ENCODE results near the gene ECPAS. TPM values are rescaled to one million over a fixed set of nuclear protein-coding genes. Genes with fewer than 3 reads are reported as not detected.
"Not testable (repeated sequence)": the region's sequence is repeated elsewhere in the genome, so short reads cannot be mapped to it uniquely, and the experiment has no call there.

Gene ECPAS
- total RNA-seq, 1 donor from 2014 or later, result 69.1 TPM

DNA sequence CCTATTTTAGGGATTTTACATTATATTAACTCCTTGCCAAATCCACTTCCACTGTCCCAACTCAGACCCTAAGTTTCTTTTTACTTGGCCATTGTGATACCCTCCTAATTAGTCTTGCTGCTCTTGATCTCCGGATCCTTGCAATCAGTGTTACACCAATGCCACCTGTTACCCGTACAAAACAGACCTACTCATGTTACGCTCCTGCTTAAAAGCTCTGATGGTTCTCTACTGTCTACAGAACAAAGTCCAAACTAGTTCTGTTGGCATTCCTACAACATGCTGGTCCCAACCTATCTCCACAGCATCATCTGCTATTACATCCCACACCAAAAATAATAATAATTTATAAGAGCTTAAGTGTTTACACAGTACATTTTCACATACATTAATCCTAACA is 9.8 kb downstream of the ECPAS start:
- DNase-seq (ENCODE audit: extremely low read depth, low read depth, low spot score), result no peak

- no peak for DNase-seq (ENCODE audit: extremely low read depth, low read depth, low spot score)
Observed at GRCh38 chr9:111467778-111468367, 16.3 kb downstream of the ECPAS start.

GRCh38 chr9:111463048-111463447 is 21.1 kb downstream of the ECPAS start:
- DNase-seq (ENCODE audit: extremely low read depth, low read depth, low spot score), result no peak

DNA sequence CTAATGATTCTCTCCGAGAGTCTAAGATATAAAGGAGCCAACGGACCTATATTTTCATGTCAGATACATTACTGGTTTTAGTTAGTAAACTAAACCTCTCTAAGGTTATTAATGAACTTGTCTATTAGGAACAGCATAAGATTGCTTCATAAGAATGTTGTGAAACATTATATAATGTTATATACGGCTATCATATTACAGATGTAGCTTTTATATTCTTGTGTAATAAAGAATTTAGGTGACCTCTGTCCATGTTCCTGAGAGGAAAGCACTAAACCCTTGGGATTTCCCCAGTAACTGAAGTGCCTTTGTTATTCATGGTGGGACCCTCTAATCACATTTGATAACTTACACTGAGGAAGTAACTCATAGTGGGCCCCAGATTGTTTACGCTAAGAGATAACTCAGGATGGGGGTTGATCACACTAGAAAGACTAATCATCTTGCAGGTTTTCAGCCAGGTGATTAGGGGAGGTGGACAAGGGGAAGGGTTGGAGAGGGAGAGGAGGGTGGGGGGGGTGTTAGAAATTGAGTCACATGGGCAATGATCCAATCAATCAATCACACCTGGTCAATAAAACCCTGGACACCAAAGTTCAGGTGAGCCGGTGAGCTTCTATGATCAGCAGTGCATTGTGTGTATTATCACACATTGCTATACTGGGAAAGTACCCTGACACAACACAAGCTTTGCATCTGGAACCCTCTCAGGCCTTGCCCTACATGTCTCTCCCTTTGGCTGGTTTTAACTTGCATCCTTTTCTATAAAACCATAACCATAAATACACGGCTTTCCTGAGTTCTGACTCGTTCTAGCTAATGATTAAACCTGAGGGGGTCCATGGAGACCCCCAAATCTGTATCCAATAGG is 25.8 kb downstream of the ECPAS start:
- no peak for DNase-seq (ENCODE audit: extremely low read depth, low read depth, low spot score)

DNA sequence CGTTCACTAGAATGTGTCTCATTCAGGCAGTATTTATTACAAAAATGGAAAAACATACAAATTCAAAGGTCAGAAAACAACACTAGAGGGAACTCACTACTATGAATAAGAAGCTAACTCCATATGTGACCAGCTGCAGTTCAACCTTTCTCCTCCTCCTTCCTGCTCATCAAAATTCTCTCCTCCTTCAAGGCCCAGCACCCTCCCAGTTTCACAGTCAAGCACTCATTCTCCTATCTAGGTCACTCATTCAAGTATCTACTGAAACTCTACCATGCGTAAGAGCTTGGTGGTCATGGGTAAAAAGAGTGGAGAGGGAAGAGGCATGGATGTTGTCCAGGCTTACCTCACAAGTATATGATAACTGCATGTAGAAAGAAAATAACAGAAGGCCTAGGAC is 27.7 kb downstream of the ECPAS start:
- DNase-seq (ENCODE audit: extremely low read depth, low read depth, low spot score), result no peak

DNA sequence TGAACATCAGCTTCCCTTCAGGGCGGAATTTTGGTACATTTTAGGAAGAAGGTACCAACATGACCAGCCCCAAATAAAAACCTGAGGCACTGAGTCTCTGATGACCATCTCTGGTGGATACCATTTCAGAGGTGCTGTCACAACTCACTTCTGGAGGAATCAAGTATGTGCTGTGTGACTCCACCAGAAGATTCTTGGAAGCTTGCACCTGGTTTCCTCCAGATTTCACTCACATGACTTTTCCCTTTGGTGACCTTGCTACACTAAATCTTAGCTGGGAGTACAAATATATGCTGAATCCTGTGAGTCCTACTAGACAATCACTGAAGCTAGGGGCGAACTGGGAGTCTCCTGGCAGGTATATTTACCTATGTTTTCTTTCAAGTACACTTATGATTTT is 28.5 kb downstream of the ECPAS start:
- DNase-seq (ENCODE audit: extremely low read depth, low read depth, low spot score), result no peak

- DNase-seq (ENCODE audit: extremely low read depth, low read depth, low spot score), result no peak
Observed at GRCh38 chr9:111454751-111455150, 29.4 kb downstream of the ECPAS start.

DNA sequence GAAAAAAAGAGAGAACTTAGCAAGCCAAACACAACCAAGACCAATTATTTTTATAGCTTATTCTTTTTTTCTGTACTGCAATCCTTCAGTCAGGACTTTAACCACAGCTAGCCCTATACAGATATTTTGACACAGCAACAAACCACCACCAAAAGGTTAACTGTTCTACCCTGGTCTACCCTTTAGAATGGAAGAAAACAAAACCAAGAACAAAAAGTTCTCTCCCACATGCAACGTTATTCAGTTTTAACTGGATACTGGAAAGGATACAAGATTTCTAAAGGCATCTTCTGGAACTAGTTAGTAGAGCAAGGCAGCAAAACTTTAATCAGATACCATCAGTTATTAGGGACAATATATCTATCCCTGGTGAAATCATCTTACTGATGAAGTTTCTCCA is 32.6 kb downstream of the ECPAS start:
- DNase-seq (ENCODE audit: extremely low read depth, low read depth, low spot score), result no peak

- no peak for DNase-seq (ENCODE audit: extremely low read depth, low read depth, low spot score)
Observed at GRCh38 chr9:111450124-111450523, 34.1 kb downstream of the ECPAS start.

DNA sequence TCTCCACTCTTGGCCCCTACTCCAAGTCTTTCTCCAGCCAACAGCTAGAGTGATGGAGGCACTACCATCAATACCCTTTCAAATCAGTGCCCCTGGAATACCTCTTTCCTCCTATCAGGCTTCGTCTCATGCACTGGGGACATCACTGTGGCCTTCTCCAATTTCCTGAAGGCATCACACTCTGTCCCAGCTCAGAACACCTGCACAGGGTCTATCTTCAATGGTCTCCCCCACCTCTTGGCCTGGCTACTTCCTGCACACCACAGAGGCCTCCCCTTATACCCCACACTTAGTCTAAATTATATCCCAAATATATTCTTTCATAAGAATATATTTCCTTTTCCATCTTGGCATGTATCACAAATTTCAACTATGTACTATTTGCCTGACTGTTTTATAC is 34.5 kb downstream of the ECPAS start:
- no peak for DNase-seq (ENCODE audit: extremely low read depth, low read depth, low spot score)

GRCh38 chr9:111445799-111446198 is 38.4 kb downstream of the ECPAS start:
- DNase-seq (ENCODE audit: extremely low read depth, low read depth, low spot score), result not testable (repeated sequence)

- no peak for DNase-seq (ENCODE audit: extremely low read depth, low read depth, low spot score)
Observed at GRCh38 chr9:111443454-111443853, 40.7 kb downstream of the ECPAS start.

GRCh38 chr9:111442360-111443027 is 41.7 kb downstream of the ECPAS start:
- no peak for DNase-seq (ENCODE audit: extremely low read depth, low read depth, low spot score)

DNA sequence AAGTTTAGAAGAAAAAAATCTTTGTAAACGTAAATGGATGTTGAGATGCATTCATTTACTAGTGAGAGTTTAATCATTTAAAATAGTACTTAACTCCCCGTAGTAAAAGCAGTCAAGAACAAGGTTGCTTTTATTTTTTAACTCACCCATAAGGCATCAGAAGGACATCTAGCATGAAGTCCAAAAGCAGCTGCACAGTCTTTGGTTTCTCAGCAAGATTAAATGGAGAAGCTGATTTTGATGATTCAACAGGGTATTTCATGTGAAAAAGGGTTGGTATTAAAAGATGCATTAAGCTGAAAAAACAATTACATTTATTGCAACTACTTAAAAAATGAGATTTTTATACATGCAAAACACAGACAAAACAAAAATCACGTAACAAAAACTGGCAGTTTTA is 44.0 kb downstream of the ECPAS start:
- no peak for DNase-seq (ENCODE audit: extremely low read depth, low read depth, low spot score)

GRCh38 chr9:111438541-111439235 is 45.5 kb downstream of the ECPAS start:
- no peak for DNase-seq (ENCODE audit: extremely low read depth, low read depth, low spot score)

- DNase-seq (ENCODE audit: extremely low read depth, low read depth, low spot score), result no peak
Observed at GRCh38 chr9:111436571-111436970, 47.6 kb downstream of the ECPAS start.

- no peak for DNase-seq (ENCODE audit: extremely low read depth, low read depth, low spot score)
Observed at GRCh38 chr9:111433082-111433481, 51.1 kb downstream of the ECPAS start.

DNA sequence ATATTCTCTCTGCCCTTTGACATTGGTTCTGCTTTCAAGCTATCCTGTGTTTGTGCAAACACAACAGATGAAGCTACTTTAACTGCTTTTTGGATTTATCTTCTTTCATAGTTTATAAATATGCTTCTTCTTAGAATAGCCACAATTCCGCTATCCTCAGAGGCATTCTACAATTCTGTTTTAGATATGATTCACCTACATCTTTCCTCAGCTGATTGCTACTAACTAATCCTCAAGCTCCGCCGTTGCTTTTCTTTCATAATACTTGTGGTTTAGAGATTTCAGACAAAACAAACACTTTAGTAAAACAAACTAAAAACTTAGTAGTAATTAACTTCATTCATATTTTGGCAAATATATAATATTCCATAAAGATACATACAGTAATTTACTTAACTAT is 52.5 kb downstream of the ECPAS start:
- no peak for DNase-seq (ENCODE audit: extremely low read depth, low read depth, low spot score)

GRCh38 chr9:111429175-111429574 is 55.0 kb downstream of the ECPAS start:
- no peak for DNase-seq (ENCODE audit: extremely low read depth, low read depth, low spot score)

DNA sequence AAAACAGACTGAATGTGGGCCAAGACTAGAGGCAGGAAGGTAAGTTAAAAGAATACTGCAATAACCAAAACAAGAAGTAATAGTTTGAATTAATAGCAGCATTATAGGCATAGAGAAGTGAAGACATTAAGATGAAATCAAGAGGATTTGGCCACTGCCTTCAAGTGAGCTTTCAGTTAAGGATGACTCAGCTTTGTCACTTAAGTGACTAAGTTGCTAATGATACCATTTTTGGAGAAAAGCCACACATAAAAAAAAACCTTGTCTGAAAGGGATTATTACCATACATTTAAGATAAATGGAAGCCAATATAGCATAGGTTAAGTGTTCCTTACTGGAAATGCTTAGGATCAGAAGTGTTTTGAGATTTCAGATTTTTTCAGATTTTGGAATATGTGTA is 57.0 kb downstream of the ECPAS start:
- DNase-seq (ENCODE audit: extremely low read depth, low read depth, low spot score), result no peak

DNA sequence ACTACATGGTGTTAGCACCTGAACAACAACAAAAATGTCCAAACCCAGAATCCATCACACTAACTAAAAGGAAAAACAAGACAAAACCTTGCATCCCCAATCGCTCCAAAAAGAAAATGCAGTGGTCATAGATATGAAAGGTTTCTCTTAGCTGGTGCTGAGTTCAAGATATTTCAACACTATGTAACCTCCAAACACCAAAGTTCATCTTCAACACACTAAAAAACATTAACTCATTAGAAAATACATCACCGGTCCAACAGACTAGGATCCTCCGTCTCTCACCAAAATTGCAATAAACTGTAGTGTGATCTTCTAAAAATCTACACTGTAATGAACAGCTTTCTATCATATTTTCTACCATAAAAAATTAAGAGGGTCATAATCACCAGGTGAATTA is 60.8 kb downstream of the ECPAS start:
- DNase-seq (ENCODE audit: extremely low read depth, low read depth, low spot score), result no peak
